PC-9 (cell line): ENCODE results near the gene CCR9. TPM values are rescaled to one million over a fixed set of nuclear protein-coding genes. Genes with fewer than 3 reads are reported as not detected.

ENCODE experiments used
- BruUV-seq: library from RNA; stranded (reverse); fragments of 400-500 nt; replicated peaks from 2 replicates; lab custom pipeline; 2021; lab: Mats Ljungman, UMichigan
- CTCF ChIA-PET: fragments of 300-600 bp; sonication (Branson Sonifier 250); formaldehyde crosslinking; loops from one replicate; lab custom pipeline; 2022; ENCODE audit warnings: antibody characterized with exemption; lab: Charles Lee
- POLR2A ChIA-PET: fragments of 300-600 bp; sonication (Branson Sonifier 250); formaldehyde crosslinking; loops from one replicate; lab custom pipeline; 2022; ENCODE audit warnings: antibody characterized with exemption; ENCODE audit not compliant: unreplicated experiment; lab: Charles Lee
- DNase-seq, 2 experiments: peaks; one replicate each; pipeline versions ENCODE4 v3.0.0 to v3.0.0-alpha.2; 2015 to 2022; ENCODE audit warnings: mixed read lengths in 1 of 2
- H2AFZ ChIP-seq: fragments of 200-600 bp; sonication (generic); 2 replicates; pipeline ENCODE4 v1.8.1; 2017; ENCODE audit warnings: antibody characterized with exemption
- H3F3A ChIP-seq: fragments of 200-600 bp; sonication (generic); 2 replicates; pipeline ENCODE4 v1.8.1; 2017; ENCODE audit warnings: antibody characterized with exemption, mild to moderate bottlenecking, low read depth; ENCODE audit not compliant: insufficient read depth
- H3K27ac ChIP-seq: fragments of 200-600 bp; sonication (generic); 2 replicates; pipeline ENCODE4 v1.6.1; 2016; ENCODE audit warnings: mixed run types
- H3K27me3 ChIP-seq: fragments of 200-600 bp; sonication (generic); 2 replicates; pipeline ENCODE4 v1.6.1; 2016; ENCODE audit warnings: low read depth, mixed run types; ENCODE audit not compliant: insufficient read depth
- H3K36me3 ChIP-seq: fragments of 200-600 bp; sonication (generic); 2 replicates; pipeline ENCODE4 v1.6.1; 2016; ENCODE audit warnings: low read depth, mixed run types
- H3K4me1 ChIP-seq: fragments of 200-600 bp; sonication (generic); replicated peaks from 2 replicates; pipeline ENCODE4 v1.6.1; 2016; ENCODE audit warnings: mixed run types; ENCODE audit not compliant: insufficient read depth
- H3K4me2 ChIP-seq: fragments of 200-600 bp; sonication (generic); 2 replicates; pipeline ENCODE4 v1.6.1; 2017; ENCODE audit warnings: mixed run types
- H3K4me3 ChIP-seq: fragments of 200-600 bp; sonication (generic); 2 replicates; pipeline ENCODE4 v1.6.1; 2016; ENCODE audit warnings: mixed run types
- H3K79me2 ChIP-seq: fragments of 200-600 bp; sonication (generic); 2 replicates; pipeline ENCODE4 v1.6.1; 2017; ENCODE audit warnings: low read depth, mixed run types
- H3K9me2 ChIP-seq: fragments of 200-600 bp; sonication (generic); 2 replicates; pipeline ENCODE4 v1.8.1; 2017; ENCODE audit warnings: mild to moderate bottlenecking; ENCODE audit not compliant: insufficient read depth
- H3K9me3 ChIP-seq: fragments of 200-600 bp; sonication (generic); 2 replicates; pipeline ENCODE4 v1.8.1; 2016; ENCODE audit warnings: low read depth; ENCODE audit not compliant: insufficient read depth
- H4K20me1 ChIP-seq: fragments of 200-600 bp; sonication (generic); 2 replicates; pipeline ENCODE4 v1.8.1; 2017; ENCODE audit not compliant: insufficient read depth
- EZH2 ChIP-seq: fragments of 200-600 bp; sonication (generic); IDR thresholded peaks from 2 replicates; pipeline ENCODE4 v1.8.0; 2017; ENCODE audit warnings: antibody characterized with exemption, low read depth
- intact Hi-C: fragments of 100-400 bp; cut with micrococcal nuclease; formaldehyde crosslinking; loops from one replicate; pipeline ENCODE4 v1.10.0; 2022; ENCODE audit not compliant: unreplicated experiment
- total RNA-seq: library from RNA; stranded (reverse); gene quantifications from 2 replicates; pipeline ENCODE4 v1.2.3, GENCODE V29; 2021
- TF ChIP-seq, protein P1 (sequence below): fragments of 200-600 bp; sonication (generic); conservative IDR thresholded peaks from 2 replicates; pipeline ENCODE4 v1.6.1; 2017; ENCODE audit warnings: mixed run types, antibody characterized with exemption, mild to moderate bottlenecking, moderate library complexity

CCR9 gene
- total RNA-seq, 1 experiment from 2014 or later: not detected

DNA sequence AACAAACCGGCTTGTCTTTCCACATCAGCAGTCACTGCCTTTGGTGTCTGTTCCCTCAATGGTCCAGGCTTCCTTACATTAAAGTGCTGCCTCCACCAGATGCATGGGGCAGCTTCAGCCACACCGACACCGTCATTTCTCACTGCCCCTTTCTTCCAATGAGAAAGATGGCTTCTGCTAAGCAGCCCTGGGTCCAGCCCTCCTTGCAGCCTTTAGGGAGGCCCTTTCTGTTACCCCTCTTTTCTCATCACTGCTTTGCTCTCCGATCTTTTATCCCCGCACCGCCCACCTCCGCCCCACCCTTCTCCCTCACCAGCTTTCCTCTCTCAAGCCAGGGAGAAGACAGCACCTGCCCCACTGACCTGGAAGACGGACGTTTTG is 28.7 kb downstream of the CCR9 start:
- H3K36me3 ChIP-seq: no peaks in the 10 kb centered on the region
- H3K4me3 ChIP-seq: no peak overlapping the region
- no peaks in the 10 kb centered on the region for H3F3A ChIP-seq
- H4K20me1 ChIP-seq: no peaks in the 10 kb centered on the region
- intact Hi-C loops: no loop called here
- TF ChIP-seq, protein P1, sequence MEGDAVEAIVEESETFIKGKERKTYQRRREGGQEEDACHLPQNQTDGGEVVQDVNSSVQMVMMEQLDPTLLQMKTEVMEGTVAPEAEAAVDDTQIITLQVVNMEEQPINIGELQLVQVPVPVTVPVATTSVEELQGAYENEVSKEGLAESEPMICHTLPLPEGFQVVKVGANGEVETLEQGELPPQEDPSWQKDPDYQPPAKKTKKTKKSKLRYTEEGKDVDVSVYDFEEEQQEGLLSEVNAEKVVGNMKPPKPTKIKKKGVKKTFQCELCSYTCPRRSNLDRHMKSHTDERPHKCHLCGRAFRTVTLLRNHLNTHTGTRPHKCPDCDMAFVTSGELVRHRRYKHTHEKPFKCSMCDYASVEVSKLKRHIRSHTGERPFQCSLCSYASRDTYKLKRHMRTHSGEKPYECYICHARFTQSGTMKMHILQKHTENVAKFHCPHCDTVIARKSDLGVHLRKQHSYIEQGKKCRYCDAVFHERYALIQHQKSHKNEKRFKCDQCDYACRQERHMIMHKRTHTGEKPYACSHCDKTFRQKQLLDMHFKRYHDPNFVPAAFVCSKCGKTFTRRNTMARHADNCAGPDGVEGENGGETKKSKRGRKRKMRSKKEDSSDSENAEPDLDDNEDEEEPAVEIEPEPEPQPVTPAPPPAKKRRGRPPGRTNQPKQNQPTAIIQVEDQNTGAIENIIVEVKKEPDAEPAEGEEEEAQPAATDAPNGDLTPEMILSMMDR: no peak
- TF ChIP-seq EZH2: no peak
- no peak overlapping the region for H3K4me2 ChIP-seq
- no peaks in the 10 kb centered on the region for H3K9me3 ChIP-seq
- no peaks in the 10 kb centered on the region for H3K79me2 ChIP-seq
- POLR2A ChIA-PET: no interaction called here
- H3K9me2 ChIP-seq: no peaks in the 10 kb centered on the region
- no peak for DNase-seq
- no peak overlapping the region for H2AFZ ChIP-seq
- CTCF ChIA-PET: interaction anchor here (0.6 kb wide), 1 partner anchor 16 kb away, joined by 5 read pairs; no protein-coding TSS in a partner anchor
- no peaks in the 10 kb centered on the region for H3K27me3 ChIP-seq
- peaks cover 7% of the 10 kb centered on the region for H3K4me1 ChIP-seq
- BruUV-seq: no TSS peak
- H3K27ac ChIP-seq: no peak overlapping the region

DNA sequence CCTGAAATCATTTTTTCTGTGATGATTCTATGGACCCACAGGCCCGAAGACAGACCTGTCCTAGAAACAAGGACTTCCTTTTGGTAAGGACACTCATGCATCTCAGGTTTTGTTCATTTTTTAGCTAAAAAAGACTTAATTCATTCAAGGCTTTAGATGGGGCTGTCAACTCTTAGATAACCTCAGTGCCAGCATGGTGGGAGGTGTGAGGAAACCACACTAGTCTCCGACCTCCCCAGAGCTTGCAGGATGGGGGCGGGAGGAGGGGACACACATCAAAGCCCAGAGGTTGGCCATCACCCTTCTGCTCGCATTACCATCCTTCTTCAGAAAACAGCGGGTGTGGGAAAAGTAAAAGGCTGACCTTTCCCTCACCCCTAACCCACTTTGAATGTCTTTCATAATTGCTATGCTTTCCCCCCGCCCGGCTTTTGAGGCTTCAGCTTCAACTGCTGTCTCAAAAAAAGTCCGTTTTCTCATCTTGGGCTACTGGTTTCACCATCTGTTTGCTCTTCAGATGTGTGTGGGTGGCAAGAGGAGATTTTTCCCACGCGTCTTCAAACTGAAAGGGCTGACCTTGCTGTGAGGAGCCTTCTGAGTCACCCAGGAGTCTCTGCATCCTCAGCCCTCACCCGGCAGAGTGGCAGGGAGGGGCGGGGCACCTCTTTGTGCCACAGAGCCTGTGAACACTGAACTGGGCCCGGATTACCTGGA is 29.3 kb downstream of the CCR9 start:
- no peaks in the 10 kb centered on the region for H3F3A ChIP-seq
- no peak overlapping the region; the same call in 1 of the 2 replicates for H3K27ac ChIP-seq
- CTCF ChIA-PET: interaction anchor here (0.6 kb wide), 1 partner anchor 16 kb away, joined by 5 read pairs; no protein-coding TSS in a partner anchor
- H3K9me3 ChIP-seq: no peaks in the 10 kb centered on the region
- TF ChIP-seq, protein P1: no peak
- TF ChIP-seq EZH2: no peak
- peak overlapping the region; percentile 11; the same call in 1 of the 2 replicates for H3K4me2 ChIP-seq
- BruUV-seq: no TSS peak
- H3K4me3 ChIP-seq: no peak overlapping the region
- peak; percentile 52 to 71 for DNase-seq
- no peaks in the 10 kb centered on the region for H3K36me3 ChIP-seq
- H3K4me1 ChIP-seq: peaks cover 7% of the 10 kb centered on the region
- no peaks in the 10 kb centered on the region for H3K9me2 ChIP-seq
- H2AFZ ChIP-seq: no peak overlapping the region
- H4K20me1 ChIP-seq: no peaks in the 10 kb centered on the region
- no peaks in the 10 kb centered on the region for H3K79me2 ChIP-seq
- POLR2A ChIA-PET: no interaction called here
- intact Hi-C loops: no loop called here
- no peaks in the 10 kb centered on the region for H3K27me3 ChIP-seq

GRCh38 chr3:45917146-45917898 is 31.0 kb downstream of the CCR9 start:
- BruUV-seq: no TSS peak
- DNase-seq: no peak
- no peaks in the 10 kb centered on the region for H3K36me3 ChIP-seq
- no peaks in the 10 kb centered on the region for H3K9me2 ChIP-seq
- H3K27me3 ChIP-seq: no peaks in the 10 kb centered on the region
- H3K27ac ChIP-seq: no peak overlapping the region
- ChIA-PET POLR2A (no interaction called here), CTCF (no interaction called here)
- no peaks in the 10 kb centered on the region for H4K20me1 ChIP-seq
- H3K4me2 ChIP-seq: no peak overlapping the region
- TF ChIP-seq EZH2: no peak
- TF ChIP-seq, protein P1: no peak
- peaks cover 7% of the 10 kb centered on the region for H3K4me1 ChIP-seq
- H2AFZ ChIP-seq: no peak overlapping the region
- no peaks in the 10 kb centered on the region for H3K9me3 ChIP-seq
- H3F3A ChIP-seq: no peaks in the 10 kb centered on the region
- H3K4me3 ChIP-seq: no peak overlapping the region
- H3K79me2 ChIP-seq: no peaks in the 10 kb centered on the region
- intact Hi-C loops: no loop called here
